Stomach (tissue), 4 donors: ENCODE measurements around the gene TTC34.
A peak's percentile ranks its signal among the peaks of the same experiment; 100 is the strongest.

Experiments used
- POLR2A ChIP-seq, 4 donors: fragments of 450-650 bp; IDR thresholded peaks; one replicate each; pipeline ENCODE4 v1.6.1; 2016; ENCODE audit warnings: antibody characterized with exemption in 4 of 4, control low read depth in 2 of 4, mild to moderate bottlenecking in 1 of 4, moderate library complexity in 1 of 4
- TF ChIP-seq, protein P1 (sequence below), 7 experiments: fragments of 450-650 bp in 4 of 7; fragments of 200-600 bp in 3 of 7; sonication (generic) in 3 of 7; IDR thresholded peaks; one replicate each; pipeline ENCODE4 v1.5.1; 2016 to 2019; ENCODE audit warnings: antibody characterized with exemption in 7 of 7, control low read depth in 2 of 7, mild to moderate bottlenecking in 1 of 7

DNA sequence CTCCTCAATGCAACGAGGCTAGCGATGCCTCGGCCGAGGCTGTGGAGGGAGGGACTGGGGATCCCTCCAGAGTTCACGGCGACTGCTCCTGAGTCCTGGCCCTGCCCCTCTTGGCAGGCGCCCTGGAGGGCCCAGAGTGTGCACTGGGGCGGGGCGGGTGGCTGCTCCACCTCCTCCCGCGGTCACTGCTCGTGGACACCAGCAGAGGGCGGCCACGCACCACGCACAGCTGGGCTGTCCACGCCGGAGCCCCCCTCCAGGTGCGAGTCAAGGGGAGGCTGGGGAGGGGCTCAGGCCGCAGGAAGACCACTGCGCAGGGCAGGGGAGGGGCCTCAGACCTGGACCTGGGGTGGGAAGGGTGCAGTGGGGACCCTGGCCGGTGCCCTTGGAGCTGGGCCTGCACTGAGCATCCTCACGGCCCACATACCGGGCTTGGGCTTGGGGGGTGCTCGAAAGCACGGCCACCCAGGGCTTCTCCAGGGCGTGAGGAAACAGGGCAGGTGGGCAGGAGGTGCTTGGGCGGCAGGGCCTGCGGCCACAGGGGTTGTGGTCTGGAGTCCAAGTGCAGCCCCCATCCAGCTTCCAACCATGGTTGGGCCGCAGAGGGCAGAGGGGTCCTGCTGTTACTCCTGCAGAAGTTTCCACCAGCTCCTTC lies 20.6 kb upstream of the TTC34 start:
- TF ChIP-seq, protein P1, sequence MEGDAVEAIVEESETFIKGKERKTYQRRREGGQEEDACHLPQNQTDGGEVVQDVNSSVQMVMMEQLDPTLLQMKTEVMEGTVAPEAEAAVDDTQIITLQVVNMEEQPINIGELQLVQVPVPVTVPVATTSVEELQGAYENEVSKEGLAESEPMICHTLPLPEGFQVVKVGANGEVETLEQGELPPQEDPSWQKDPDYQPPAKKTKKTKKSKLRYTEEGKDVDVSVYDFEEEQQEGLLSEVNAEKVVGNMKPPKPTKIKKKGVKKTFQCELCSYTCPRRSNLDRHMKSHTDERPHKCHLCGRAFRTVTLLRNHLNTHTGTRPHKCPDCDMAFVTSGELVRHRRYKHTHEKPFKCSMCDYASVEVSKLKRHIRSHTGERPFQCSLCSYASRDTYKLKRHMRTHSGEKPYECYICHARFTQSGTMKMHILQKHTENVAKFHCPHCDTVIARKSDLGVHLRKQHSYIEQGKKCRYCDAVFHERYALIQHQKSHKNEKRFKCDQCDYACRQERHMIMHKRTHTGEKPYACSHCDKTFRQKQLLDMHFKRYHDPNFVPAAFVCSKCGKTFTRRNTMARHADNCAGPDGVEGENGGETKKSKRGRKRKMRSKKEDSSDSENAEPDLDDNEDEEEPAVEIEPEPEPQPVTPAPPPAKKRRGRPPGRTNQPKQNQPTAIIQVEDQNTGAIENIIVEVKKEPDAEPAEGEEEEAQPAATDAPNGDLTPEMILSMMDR (IDR thresholded peaks at IDR 0.05), result peak in 5 of 7 experiments; percentile 35 to 61 (median 40)
- no peak for TF ChIP-seq POLR2A (IDR thresholded peaks at IDR 0.05)
